Psoas muscle (tissue), 8 donors: Measurements from ENCODE around the gene RAMP1. TPM values are rescaled to one million over a fixed set of nuclear protein-coding genes. Genes with fewer than 3 reads are reported as not detected.

ENCODE experiments used
- ATAC-seq, 4 donors: fragments of 200-7000 bp; cut with Tn5 transposase; one replicate each; pipeline ENCODE4 v1.9.1; 2020; ENCODE audit warnings: moderate library complexity in 3 of 4, mild to moderate bottlenecking in 2 of 4
- DNase-seq, 2 donors: peaks; one replicate each; pipeline ENCODE4 v3.0.0-alpha.2; 2020
- H3K27ac ChIP-seq: fragments of 200-600 bp; one replicate; pipeline ENCODE4 v1.8.0; 2022
- H3K27me3 ChIP-seq, 3 donors: fragments of 200-600 bp in 1 of 3; one replicate each; pipeline versions ENCODE4 v1.6.1 to v1.8.0; 2013 to 2022; ENCODE audit warnings: low read length in 2 of 3, mild to moderate bottlenecking in 2 of 3, moderate library complexity in 1 of 3; ENCODE audit not compliant: insufficient read depth in 3 of 3
- H3K36me3 ChIP-seq, 2 donors: fragments of 200-600 bp in 1 of 2; one replicate each; pipeline versions ENCODE4 v1.6.1 to v1.8.0; 2013 to 2022; ENCODE audit warnings: low read depth in 1 of 2, mild to moderate bottlenecking in 1 of 2, moderate library complexity in 1 of 2; ENCODE audit not compliant: insufficient read depth in 1 of 2
- H3K4me1 ChIP-seq: fragments of 200-600 bp; one replicate; pipeline ENCODE4 v1.8.0; 2022
- H3K4me3 ChIP-seq: fragments of 200-600 bp; one replicate; pipeline ENCODE4 v1.8.0; 2022; ENCODE audit warnings: mild to moderate bottlenecking
- H3K9me3 ChIP-seq: fragments of 200-600 bp; one replicate; pipeline ENCODE4 v1.8.0; 2022
- WGBS, 3 donors: extraction: QIAGEN DNeasy Blood & Tissue Kit; methylation state at CpG; one replicate each; pipeline versions ENCODE4 v1.1.6 to v1.1.7; 2013; 5-methylcytosine and 5-hydroxymethylcytosine counted together
- intact Hi-C, 2 donors: fragments of 100-400 bp; cut with DNase I; formaldehyde crosslinking; loops; one replicate each; pipeline versions ENCODE4 v1.11.0 to v1.14.2; 2022
- polyA plus RNA-seq, 3 donors: library from polyadenylated mRNA; stranded (reverse); fragments of 200-250 nt; gene quantifications; one replicate each; pipeline ENCODE4 v1.2.3, GENCODE V29; 2013
- total RNA-seq, 4 donors: library from RNA; stranded (reverse); fragmentation: NEBNext Ultra II Directional in 2 of 4; extraction: Animal tissue kit (Norgen Biotek cat#: 25700) in 2 of 4; gene quantifications; one replicate each; pipeline versions ENCODE4 v1.2.1 to v1.2.4, GENCODE V29; 2021 to 2023
- TF ChIP-seq, protein P1 (sequence below): fragments of 200-600 bp; IDR thresholded peaks from one replicate; pipeline ENCODE4 v1.8.0; 2022; ENCODE audit warnings: antibody characterized with exemption
- donor health status: healthy with polysubstance abuse.
- donor health status: DM: no; HTN: no; CAD: no; lungs with moderate emphysema.
- donor health status: Bipolar disorder and iron deficiency.
- donor health status: healthy.
- donor health status: DM: yes; HTN: yes; CAD: no.
- donor health status: DM: no; HTN: no; CAD: no.
- donor health status: DM: no; HTN: no; CAD: no.
- donor health status: DM: yes; HTN: yes; CAD: no.

RAMP1 gene
- total and polyA plus RNA-seq, 7 donors: 32.8 to 367 (median 91.9) TPM

DNA sequence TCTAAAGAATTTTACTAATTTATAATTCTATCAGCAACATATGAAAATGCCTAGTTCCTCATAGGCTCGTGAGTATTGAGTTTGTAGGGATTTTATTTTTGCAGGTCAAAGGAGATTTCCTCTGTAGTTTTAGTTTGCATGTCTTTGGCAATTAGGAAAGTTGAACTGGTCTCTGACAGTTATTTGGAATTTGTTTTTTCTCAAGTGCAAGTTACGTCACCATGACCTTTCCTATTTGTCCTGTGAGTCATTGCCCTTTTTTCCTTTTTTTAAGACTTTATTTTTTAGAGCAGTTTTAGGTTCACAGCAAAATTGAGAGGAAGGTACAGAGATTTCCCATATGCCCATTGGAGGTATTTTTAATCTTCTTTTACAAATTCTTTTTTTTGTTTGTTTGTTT lies 29.0 kb downstream of the RAMP1 start:
- DNase-seq (no peak), ATAC-seq (no peak)
- TF ChIP-seq, protein P1, sequence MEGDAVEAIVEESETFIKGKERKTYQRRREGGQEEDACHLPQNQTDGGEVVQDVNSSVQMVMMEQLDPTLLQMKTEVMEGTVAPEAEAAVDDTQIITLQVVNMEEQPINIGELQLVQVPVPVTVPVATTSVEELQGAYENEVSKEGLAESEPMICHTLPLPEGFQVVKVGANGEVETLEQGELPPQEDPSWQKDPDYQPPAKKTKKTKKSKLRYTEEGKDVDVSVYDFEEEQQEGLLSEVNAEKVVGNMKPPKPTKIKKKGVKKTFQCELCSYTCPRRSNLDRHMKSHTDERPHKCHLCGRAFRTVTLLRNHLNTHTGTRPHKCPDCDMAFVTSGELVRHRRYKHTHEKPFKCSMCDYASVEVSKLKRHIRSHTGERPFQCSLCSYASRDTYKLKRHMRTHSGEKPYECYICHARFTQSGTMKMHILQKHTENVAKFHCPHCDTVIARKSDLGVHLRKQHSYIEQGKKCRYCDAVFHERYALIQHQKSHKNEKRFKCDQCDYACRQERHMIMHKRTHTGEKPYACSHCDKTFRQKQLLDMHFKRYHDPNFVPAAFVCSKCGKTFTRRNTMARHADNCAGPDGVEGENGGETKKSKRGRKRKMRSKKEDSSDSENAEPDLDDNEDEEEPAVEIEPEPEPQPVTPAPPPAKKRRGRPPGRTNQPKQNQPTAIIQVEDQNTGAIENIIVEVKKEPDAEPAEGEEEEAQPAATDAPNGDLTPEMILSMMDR: no peak
- intact Hi-C loops: no loop called here
- H3K27ac ChIP-seq: peak overlapping the region; percentile 92
- H3K4me1 ChIP-seq: peaks cover 35% of the 10 kb centered on the region
- H3K36me3 ChIP-seq: peaks cover 0 to 2% of the 10 kb centered on the region in 2 donors
- no peak overlapping the region for H3K4me3 ChIP-seq
- H3K9me3 ChIP-seq: no peaks in the 10 kb centered on the region
- WGBS, 3 donors: 62 to 70% (median 64%) methylated on average over 2 of the region's 2 CpGs
- no peaks in the 10 kb centered on the region for H3K27me3 ChIP-seq

DNA sequence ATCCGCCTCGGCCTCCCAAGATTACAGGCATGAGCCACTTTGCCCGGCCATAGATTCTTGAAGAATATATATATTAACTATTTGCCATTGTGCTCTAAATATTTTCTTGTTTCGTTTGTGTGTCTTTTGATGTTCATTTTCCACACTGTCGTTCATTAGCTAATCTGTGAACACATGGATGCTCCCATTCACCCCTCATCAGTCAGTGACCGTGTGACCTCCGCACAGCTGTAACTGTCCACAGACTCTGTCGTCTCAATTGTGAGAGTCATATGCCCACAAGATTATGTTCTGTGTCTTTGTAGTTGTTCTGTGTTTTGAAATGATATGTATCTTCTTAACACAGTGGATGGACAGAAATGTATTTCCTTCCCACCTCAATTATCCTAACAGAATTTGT lies 29.6 kb downstream of the RAMP1 start:
- intact Hi-C loops: no loop called here
- TF ChIP-seq, protein P1: no peak
- H3K4me1 ChIP-seq: peaks cover 39% of the 10 kb centered on the region
- H3K27ac ChIP-seq: peak overlapping the region; percentile 92
- H3K27me3 ChIP-seq: no peaks in the 10 kb centered on the region
- whole genome bisulfite sequencing, 3 donors: 79 to 86% (median 85%) methylated on average over 8 of the region's 8 CpGs
- H3K36me3 ChIP-seq: peaks cover 0 to 2% of the 10 kb centered on the region in 2 donors
- DNase-seq (no peak), ATAC-seq (no peak)
- H3K4me3 ChIP-seq: no peak overlapping the region
- H3K9me3 ChIP-seq: no peaks in the 10 kb centered on the region

DNA sequence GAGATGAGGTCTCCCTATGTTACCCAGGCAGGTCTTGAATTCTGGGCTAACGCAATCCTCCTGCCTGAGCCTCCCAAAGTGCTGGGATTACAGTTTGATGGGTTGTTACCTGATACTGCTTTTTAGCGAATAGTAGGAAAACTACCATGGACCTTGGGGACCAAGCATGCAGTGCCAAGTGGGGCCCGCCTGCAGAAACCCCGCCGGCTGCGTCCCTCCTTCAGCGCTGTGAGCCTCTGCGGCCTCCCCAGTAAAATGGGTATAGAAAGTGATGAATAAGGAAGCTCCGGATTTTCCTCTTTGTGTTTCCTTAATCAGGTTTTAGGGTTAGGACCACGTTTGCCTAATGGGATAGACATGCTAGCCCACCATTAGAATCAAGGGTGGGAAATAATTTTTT lies 30.4 kb downstream of the RAMP1 start:
- WGBS, 3 donors: 92 to 96% (median 94%) methylated on average over 10 of the region's 10 CpGs
- Histone ChIP-seq H3K36me3 (no peaks in the 10 kb centered on the region), H3K27me3 (no peaks in the 10 kb centered on the region), H3K4me1 (peaks cover 46% of the 10 kb centered on the region), H3K27ac (no peak overlapping the region), H3K4me3 (no peak overlapping the region), H3K9me3 (no peaks in the 10 kb centered on the region)
- no peak for ATAC-seq
- DNase-seq: no peak
- TF ChIP-seq, protein P1: no peak
- intact Hi-C loops: loop anchor here in 1 of 2 donors (10.0 kb wide), 1 partner anchor 795 kb away; no protein-coding TSS in a partner anchor

DNA sequence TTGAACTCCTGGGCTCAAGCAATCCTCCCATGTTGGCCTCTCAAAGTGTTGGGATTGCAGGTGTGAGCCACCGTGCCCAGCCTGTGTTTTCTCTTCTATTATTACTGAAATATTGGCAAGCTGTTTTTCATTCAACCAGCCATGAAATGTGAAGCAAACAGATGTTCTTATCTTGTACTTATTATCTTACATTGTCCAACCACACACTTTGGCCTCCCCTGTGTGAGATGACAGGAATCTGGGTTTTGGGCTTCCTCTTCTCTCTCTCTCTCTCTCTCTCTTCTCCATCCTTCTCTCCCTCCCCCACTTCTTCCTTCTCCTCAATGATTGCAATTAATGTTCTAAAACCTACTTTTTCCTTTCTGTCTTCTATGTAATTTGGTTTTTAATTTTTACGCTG lies 33.1 kb downstream of the RAMP1 start:
- peaks cover 47% of the 10 kb centered on the region for H3K4me1 ChIP-seq
- 69 to 79% (median 71%) methylated on average over 2 of the region's 2 CpGs for WGBS, 3 donors
- no peaks in the 10 kb centered on the region for H3K9me3 ChIP-seq
- TF ChIP-seq, protein P1: no peak
- DNase-seq (no peak), ATAC-seq (no peak)
- peak overlapping the region; percentile 3 for H3K27ac ChIP-seq
- no peak overlapping the region for H3K4me3 ChIP-seq
- H3K36me3 ChIP-seq: no peaks in the 10 kb centered on the region
- intact Hi-C loops: loop anchor here in 1 of 2 donors (10.0 kb wide), 1 partner anchor 798 kb away; no protein-coding TSS in a partner anchor
- H3K27me3 ChIP-seq: no peaks in the 10 kb centered on the region

DNA sequence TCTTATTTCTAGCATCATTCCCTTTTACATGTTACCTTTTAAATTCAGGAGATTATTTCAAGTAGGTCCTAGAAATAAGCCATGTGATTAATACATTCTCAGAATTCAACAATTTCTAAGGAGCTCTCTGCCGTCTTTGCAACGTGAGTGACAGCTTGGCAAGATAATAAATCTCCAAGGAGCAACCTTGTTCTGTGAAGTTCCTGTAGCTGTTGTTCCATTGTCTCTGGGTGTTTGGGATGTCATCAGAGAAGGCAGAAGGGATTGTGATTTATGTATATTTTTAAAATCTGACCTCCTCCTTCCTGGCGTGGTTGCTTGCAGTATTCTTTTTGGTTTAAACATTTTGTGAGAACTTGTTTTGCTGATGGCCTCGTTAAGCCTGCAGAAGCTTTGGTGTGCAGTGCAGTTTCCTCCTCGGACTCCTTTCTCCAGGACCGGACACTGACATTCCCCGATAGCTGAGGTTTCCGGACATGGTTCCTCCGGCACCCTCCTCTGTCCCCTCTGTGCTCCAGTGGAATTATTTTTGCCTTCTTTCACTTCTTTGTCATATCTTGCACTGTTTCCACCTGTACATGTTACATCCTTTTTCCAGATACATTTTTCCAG lies 33.7 kb downstream of the RAMP1 start:
- Histone ChIP-seq H3K4me1 (peaks cover 48% of the 10 kb centered on the region), H3K27ac (peak overlapping the region; percentile 3), H3K27me3 (no peaks in the 10 kb centered on the region), H3K4me3 (no peak overlapping the region), H3K9me3 (no peaks in the 10 kb centered on the region), H3K36me3 (no peaks in the 10 kb centered on the region)
- TF ChIP-seq, protein P1: no peak
- intact Hi-C loops: loop anchor here in 1 of 2 donors (10.0 kb wide), 1 partner anchor 798 kb away; no protein-coding TSS in a partner anchor
- DNase-seq (no peak), ATAC-seq (no peak)
- 54 to 59% (median 54%) methylated on average over 9 of the region's 9 CpGs for WGBS, 3 donors
